ENCODE measurements around the gene MAEA.

Gene MAEA

GRCh38 chr4:1305261-1305711 is 15.6 kb downstream of the MAEA start:
- DNase-seq: no peak

GRCh38 chr4:1305781-1306455 is 16.2 kb downstream of the MAEA start:
- DNase-seq: no peak

GRCh38 chr4:1307951-1308735 is 18.5 kb downstream of the MAEA start:
- no peak for DNase-seq

GRCh38 chr4:1309261-1310010 is 19.7 kb downstream of the MAEA start:
- DNase-seq: peak; percentile 96

- no peak for DNase-seq
Measured at GRCh38 chr4:1310031-1310795, 20.5 kb downstream of the MAEA start.

- DNase-seq: no peak
Measured at GRCh38 chr4:1310796-1311631, 21.3 kb downstream of the MAEA start.

- DNase-seq: no peak
Measured at GRCh38 chr4:1312821-1313640, 23.3 kb downstream of the MAEA start.

- DNase-seq: no peak
Measured at GRCh38 chr4:1315306-1315705, 25.6 kb downstream of the MAEA start.

- DNase-seq: no peak
Measured at GRCh38 chr4:1315836-1316536, 26.3 kb downstream of the MAEA start.

- no peak for DNase-seq
Measured at GRCh38 chr4:1316537-1317168, 27.0 kb downstream of the MAEA start.

- no peak for DNase-seq
Measured at GRCh38 chr4:1317177-1318045, 27.7 kb downstream of the MAEA start.

- no peak for DNase-seq
Measured at GRCh38 chr4:1318046-1318375, 28.3 kb downstream of the MAEA start.

- DNase-seq: no peak
Measured at GRCh38 chr4:1318488-1319213, 29.0 kb downstream of the MAEA start.

- no peak for DNase-seq
Measured at GRCh38 chr4:1321486-1321885, 31.8 kb downstream of the MAEA start.

GRCh38 chr4:1321946-1322650 is 32.4 kb downstream of the MAEA start:
- DNase-seq: no peak

- DNase-seq: no peak
Measured at GRCh38 chr4:1323280-1323634, 33.6 kb downstream of the MAEA start.

GRCh38 chr4:1323635-1324442 is 34.1 kb downstream of the MAEA start:
- no peak for DNase-seq

Data from eye (tissue), 1 donor.